Spleen (tissue), 7 donors: Measurements from ENCODE around the gene ZNF593.

Experiments used
- POLR2AphosphoS5 ChIP-seq, 3 donors: sonication (generic); formaldehyde crosslinking; IDR thresholded peaks; one replicate each; pipeline ENCODE4 v1.5.1; 2017; ENCODE audit warnings: antibody characterized with exemption in 3 of 3
- TF ChIP-seq, protein P1 (sequence below), 11 experiments: fragments of 200-600 bp in 7 of 11; fragments of 450-650 bp in 4 of 11; sonication (generic) in 4 of 11; IDR thresholded peaks in 8 of 11; conservative IDR thresholded peaks in 3 of 11; 1 replicate in 7 of 11; 2 replicates in 4 of 11; pipeline versions ENCODE4 v1.4.0 to v1.8.0; 2016 to 2021; ENCODE audit warnings: antibody characterized with exemption in 11 of 11, inconsistent platforms in 4 of 11, mild to moderate bottlenecking in 1 of 11
- donor health status: DM: no; HTN: no; CAD: no; lungs with moderate emphysema.
- donor health status: DM: no; HTN: no; CAD: no.
- donor health status: DM: no; HTN: no; CAD: no.

DNA sequence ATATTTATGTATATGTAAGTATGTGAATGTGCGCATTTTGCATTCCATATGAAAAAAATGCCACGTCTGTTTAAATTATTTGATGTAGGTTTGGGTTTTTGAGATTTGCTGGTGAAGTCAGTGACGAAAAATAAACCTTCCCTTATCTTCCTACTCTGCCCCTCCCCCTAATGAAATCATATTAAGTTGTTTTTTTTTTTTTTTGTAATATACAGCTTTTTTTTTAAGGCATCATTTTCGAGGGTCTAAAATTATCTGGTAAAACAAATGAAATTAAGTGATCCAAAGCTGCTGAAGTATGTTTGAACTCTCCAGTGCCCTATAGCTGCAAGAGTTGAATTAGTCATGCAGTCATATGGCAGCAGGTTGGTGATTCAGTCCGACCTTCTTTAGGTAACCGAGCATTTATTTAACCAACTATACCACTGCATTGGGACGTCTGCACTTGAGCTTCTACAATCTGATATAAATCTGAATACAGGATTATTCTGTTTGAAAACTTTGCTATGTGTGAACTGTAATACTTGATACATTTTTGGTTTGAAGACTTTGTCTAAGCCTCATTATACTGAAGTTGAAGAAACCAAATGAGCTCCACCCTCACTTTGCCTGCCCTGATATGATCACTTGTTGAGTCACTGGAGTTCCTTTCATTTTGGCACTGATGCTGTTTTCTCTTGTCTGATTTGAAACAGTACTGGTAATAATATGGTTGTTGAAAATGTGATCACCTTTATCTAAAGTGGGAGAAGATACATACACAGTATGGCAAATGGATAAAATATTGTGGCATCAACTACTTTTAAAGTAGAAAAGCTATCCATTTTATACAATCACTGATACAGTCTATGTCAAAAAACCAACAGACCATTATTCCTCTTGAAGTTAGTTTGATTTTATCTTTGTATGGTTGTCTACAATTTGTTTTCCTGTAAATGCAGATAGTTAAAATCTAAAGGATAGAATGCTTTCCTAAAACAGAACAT is 46.4 kb upstream of the ZNF593 start:
- TF ChIP-seq, protein P1, sequence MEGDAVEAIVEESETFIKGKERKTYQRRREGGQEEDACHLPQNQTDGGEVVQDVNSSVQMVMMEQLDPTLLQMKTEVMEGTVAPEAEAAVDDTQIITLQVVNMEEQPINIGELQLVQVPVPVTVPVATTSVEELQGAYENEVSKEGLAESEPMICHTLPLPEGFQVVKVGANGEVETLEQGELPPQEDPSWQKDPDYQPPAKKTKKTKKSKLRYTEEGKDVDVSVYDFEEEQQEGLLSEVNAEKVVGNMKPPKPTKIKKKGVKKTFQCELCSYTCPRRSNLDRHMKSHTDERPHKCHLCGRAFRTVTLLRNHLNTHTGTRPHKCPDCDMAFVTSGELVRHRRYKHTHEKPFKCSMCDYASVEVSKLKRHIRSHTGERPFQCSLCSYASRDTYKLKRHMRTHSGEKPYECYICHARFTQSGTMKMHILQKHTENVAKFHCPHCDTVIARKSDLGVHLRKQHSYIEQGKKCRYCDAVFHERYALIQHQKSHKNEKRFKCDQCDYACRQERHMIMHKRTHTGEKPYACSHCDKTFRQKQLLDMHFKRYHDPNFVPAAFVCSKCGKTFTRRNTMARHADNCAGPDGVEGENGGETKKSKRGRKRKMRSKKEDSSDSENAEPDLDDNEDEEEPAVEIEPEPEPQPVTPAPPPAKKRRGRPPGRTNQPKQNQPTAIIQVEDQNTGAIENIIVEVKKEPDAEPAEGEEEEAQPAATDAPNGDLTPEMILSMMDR (IDR thresholded peaks at IDR 0.05 in 8 of 11, conservative IDR thresholded peaks at IDR 0.05 in 3 of 11) = no peak
- TF ChIP-seq POLR2AphosphoS5 (IDR thresholded peaks at IDR 0.05) = no peak
